Measurements from ENCODE around the gene FANCI.

The FANCI gene

GRCh38 chr15:89326316-89326715 lies 82.5 kb downstream of the FANCI start:
- no peak for DNase-seq
- Histone ChIP-seq H3F3A (ENCODE audit: insufficient read depth, low read length) (no peaks in the 10 kb centered on the region), H3K4me2 (ENCODE audit: low read depth, low read length) (no peak overlapping the region), H3K9ac (ENCODE audit: low read length) (no peak overlapping the region), H3K27ac (ENCODE audit: low read length) (no peak overlapping the region), H3K4me3 (ENCODE audit: low read length) (no peak overlapping the region), H4K20me1 (ENCODE audit: insufficient read depth, low read length) (no peaks in the 10 kb centered on the region; the same call in 1 of the 2 replicates), H3K79me2 (ENCODE audit: low read length) (peaks cover 73% of the 10 kb centered on the region), H2AFZ (ENCODE audit: low read length) (no peak overlapping the region), H3K36me3 (replicated peaks; ENCODE audit: insufficient read depth, low read length) (peaks cover 39% of the 10 kb centered on the region), H3K9me3 (replicated peaks; ENCODE audit: insufficient read depth, low read length) (no peaks in the 10 kb centered on the region), H3K27me3 (replicated peaks; ENCODE audit: insufficient read depth, low read length) (no peaks in the 10 kb centered on the region), H3K9me2 (replicated peaks; ENCODE audit: insufficient read depth, low read length) (no peaks in the 10 kb centered on the region), H3K4me1 (ENCODE audit: low read length) (peaks cover 6% of the 10 kb centered on the region)
- TF ChIP-seq CTCF (IDR thresholded peaks at IDR 0.05; ENCODE audit: low read length) = no peak
- TF ChIP-seq EZH2 (optimal IDR thresholded peaks at IDR 0.05; ENCODE audit: low read depth, low read length) = no peak
- TF ChIP-seq EZH2phosphoT487 (IDR thresholded peaks at IDR 0.05; ENCODE audit: low read length) = no peak

GRCh38 chr15:89327113-89327512 lies 83.3 kb downstream of the FANCI start:
- no peak overlapping the region for H3K4me2 ChIP-seq (ENCODE audit: low read depth, low read length)
- no peak overlapping the region for H2AFZ ChIP-seq (ENCODE audit: low read length)
- TF ChIP-seq CTCF (IDR thresholded peaks at IDR 0.05; ENCODE audit: low read length) (no peak), EZH2 (optimal IDR thresholded peaks at IDR 0.05; ENCODE audit: low read depth, low read length) (no peak)
- H3K27ac ChIP-seq (ENCODE audit: low read length) = no peak overlapping the region
- peaks cover 8% of the 10 kb centered on the region for H4K20me1 ChIP-seq (ENCODE audit: insufficient read depth, low read length)
- peaks cover 14% of the 10 kb centered on the region for H3K4me1 ChIP-seq (ENCODE audit: low read length)
- no peak for DNase-seq
- H3K4me3 ChIP-seq (ENCODE audit: low read length) = no peak overlapping the region
- H3F3A ChIP-seq (ENCODE audit: insufficient read depth, low read length) = no peaks in the 10 kb centered on the region
- H3K27me3 ChIP-seq (replicated peaks; ENCODE audit: insufficient read depth, low read length) = no peaks in the 10 kb centered on the region
- H3K9me2 ChIP-seq (replicated peaks; ENCODE audit: insufficient read depth, low read length) = no peaks in the 10 kb centered on the region
- H3K79me2 ChIP-seq (ENCODE audit: low read length) = peaks cover 76% of the 10 kb centered on the region
- no peaks in the 10 kb centered on the region for H3K9me3 ChIP-seq (replicated peaks; ENCODE audit: insufficient read depth, low read length)
- H3K9ac ChIP-seq (ENCODE audit: low read length) = no peak overlapping the region
- H3K36me3 ChIP-seq (replicated peaks; ENCODE audit: insufficient read depth, low read length) = peaks cover 47% of the 10 kb centered on the region

DNA sequence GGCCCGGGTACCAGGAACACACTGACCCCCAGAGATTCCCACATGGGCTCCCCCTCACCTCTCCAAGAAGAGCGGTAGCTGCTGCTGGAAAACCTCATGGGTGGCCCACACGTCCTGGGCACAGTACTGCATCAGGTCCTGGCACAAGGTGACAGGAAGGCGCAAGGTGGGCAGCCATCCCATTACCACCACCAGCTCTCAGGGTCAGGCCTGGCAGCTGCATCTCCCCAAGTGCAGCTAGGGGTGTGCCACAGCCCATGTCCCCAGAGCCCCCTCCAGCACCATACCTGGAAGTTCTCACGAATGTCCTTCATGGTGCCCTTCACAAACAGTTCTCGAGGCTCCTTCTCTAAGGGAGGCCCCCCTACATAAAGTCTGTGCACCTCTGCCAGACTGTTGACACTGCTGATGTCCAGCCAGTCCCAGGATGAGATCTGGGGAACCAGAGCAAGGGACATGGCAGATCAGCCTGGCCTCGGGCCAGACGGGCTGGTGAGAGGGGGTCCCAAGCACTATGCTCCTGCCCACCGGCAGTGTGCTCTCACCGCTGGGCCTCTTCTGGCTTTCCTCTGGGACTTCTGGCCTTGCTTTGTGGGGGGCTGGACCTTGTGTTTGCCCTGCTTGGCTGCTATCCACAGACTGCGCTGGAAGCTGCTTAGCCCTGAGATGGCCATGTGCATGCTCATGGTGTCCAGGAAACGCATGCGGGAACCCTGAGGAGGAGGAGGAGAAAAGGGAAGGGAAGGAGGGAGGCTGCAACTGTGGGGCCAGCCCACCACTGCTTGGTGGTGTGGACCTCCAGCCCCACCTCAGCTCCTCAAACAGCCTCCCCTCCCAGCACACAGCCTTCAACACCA lies 84.8 kb downstream of the FANCI start:
- peaks cover 9% of the 10 kb centered on the region for H4K20me1 ChIP-seq (ENCODE audit: insufficient read depth, low read length)
- H3K4me2 ChIP-seq (ENCODE audit: low read depth, low read length) = no peak overlapping the region

More for the DNA sequence above, 84.8 kb downstream of the FANCI start:
- H3K36me3 ChIP-seq (replicated peaks; ENCODE audit: insufficient read depth, low read length) = peaks cover 56% of the 10 kb centered on the region
- TF ChIP-seq EZH2 (optimal IDR thresholded peaks at IDR 0.05; ENCODE audit: low read depth, low read length) (no peak), CTCF (IDR thresholded peaks at IDR 0.05; ENCODE audit: low read length) (no peak), EZH2phosphoT487 (IDR thresholded peaks at IDR 0.05; ENCODE audit: low read length) (no peak)
- H3F3A ChIP-seq (ENCODE audit: insufficient read depth, low read length) = no peaks in the 10 kb centered on the region
- DNase-seq = no peak
- peaks cover 27% of the 10 kb centered on the region for H3K4me1 ChIP-seq (ENCODE audit: low read length)
- H3K27me3 ChIP-seq (replicated peaks; ENCODE audit: insufficient read depth, low read length) = no peaks in the 10 kb centered on the region
- no peaks in the 10 kb centered on the region for H3K9me3 ChIP-seq (replicated peaks; ENCODE audit: insufficient read depth, low read length)
- no peak overlapping the region for H3K27ac ChIP-seq (ENCODE audit: low read length)
- no peak overlapping the region for H2AFZ ChIP-seq (ENCODE audit: low read length)
- no peak overlapping the region for H3K9ac ChIP-seq (ENCODE audit: low read length)
- H3K79me2 ChIP-seq (ENCODE audit: low read length) = peaks cover 84% of the 10 kb centered on the region
- H3K4me3 ChIP-seq (ENCODE audit: low read length) = no peak overlapping the region
- no peaks in the 10 kb centered on the region for H3K9me2 ChIP-seq (replicated peaks; ENCODE audit: insufficient read depth, low read length)
